Bronchial epithelial cell (primary cell): ENCODE results near the gene KLHL24. TPM values are rescaled to one million over a fixed set of nuclear protein-coding genes. Genes with fewer than 3 reads are reported as not detected.

Experiments
- DNase-seq: peaks from one replicate; pipeline ENCODE4 v3.0.0-alpha.2; 2010; ENCODE audit warnings: low read depth
- FAIRE-seq: peaks from 2 replicates; lab custom pipeline; 2011; peaks lifted over from hg19 to GRCh38; lab: Jason Lieb, UNC
- H3K27me3 ChIP-seq: 2 replicates; pipeline ENCODE4 v1.5.1; 2011; ENCODE audit warnings: low read length; ENCODE audit not compliant: control insufficient read depth, insufficient read depth
- H3K36me3 ChIP-seq: 2 replicates; pipeline ENCODE4 v1.5.1; 2011; ENCODE audit warnings: low read length; ENCODE audit not compliant: control insufficient read depth, insufficient read depth
- H3K4me3 ChIP-seq: 2 replicates; pipeline ENCODE4 v1.5.1; 2011; ENCODE audit warnings: mild to moderate bottlenecking, low read depth, low read length, control low read depth
- total RNA-seq: library from RNA; depleted of rRNA; stranded (reverse); fragments of >200 nt; gene quantifications from 2 replicates; pipeline ENCODE4 v1.2.1, GENCODE V29; 2014
- TF ChIP-seq, protein P1 (sequence below): IDR thresholded peaks from 2 replicates; pipeline ENCODE4 v1.5.1; 2011; ENCODE audit warnings: mild to moderate bottlenecking, moderate library complexity, low read length, control low read depth, inconsistent platforms; ENCODE audit not compliant: insufficient read depth, severe bottlenecking

KLHL24 gene
- total RNA-seq, 1 donor from 2014 or later, result 63.4 TPM

DNA sequence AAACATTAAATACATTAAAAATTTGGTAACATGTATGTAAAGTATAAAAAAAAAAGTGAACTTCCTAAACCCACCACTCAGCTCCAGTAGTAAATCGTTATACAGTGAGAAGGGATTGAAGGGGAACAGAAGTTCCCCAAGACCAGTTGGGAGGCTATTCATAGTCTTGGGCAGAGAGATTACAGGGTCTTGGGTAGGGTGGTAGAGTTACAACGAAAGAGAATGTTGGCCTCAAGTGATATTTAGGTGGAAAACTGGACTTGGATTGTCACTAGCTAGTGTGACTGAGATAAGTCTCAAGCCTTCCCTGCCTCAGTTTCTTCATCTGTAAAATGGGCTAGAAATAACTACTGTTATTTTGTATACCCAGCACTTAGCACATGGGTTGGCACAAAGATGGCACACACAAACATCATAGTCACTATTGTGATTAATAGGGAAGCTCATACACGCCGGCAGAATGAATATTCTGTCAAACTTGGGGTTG is 61.7 kb downstream of the KLHL24 start:
- H3K27me3 ChIP-seq, result no peaks in the 10 kb centered on the region
- TF ChIP-seq, protein P1, sequence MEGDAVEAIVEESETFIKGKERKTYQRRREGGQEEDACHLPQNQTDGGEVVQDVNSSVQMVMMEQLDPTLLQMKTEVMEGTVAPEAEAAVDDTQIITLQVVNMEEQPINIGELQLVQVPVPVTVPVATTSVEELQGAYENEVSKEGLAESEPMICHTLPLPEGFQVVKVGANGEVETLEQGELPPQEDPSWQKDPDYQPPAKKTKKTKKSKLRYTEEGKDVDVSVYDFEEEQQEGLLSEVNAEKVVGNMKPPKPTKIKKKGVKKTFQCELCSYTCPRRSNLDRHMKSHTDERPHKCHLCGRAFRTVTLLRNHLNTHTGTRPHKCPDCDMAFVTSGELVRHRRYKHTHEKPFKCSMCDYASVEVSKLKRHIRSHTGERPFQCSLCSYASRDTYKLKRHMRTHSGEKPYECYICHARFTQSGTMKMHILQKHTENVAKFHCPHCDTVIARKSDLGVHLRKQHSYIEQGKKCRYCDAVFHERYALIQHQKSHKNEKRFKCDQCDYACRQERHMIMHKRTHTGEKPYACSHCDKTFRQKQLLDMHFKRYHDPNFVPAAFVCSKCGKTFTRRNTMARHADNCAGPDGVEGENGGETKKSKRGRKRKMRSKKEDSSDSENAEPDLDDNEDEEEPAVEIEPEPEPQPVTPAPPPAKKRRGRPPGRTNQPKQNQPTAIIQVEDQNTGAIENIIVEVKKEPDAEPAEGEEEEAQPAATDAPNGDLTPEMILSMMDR, result no peak
- DNase-seq (no peak), FAIRE-seq (no peak)
- H3K4me3 ChIP-seq, result peak overlapping the region; percentile 97
- peaks cover 2% of the 10 kb centered on the region for H3K36me3 ChIP-seq

DNA sequence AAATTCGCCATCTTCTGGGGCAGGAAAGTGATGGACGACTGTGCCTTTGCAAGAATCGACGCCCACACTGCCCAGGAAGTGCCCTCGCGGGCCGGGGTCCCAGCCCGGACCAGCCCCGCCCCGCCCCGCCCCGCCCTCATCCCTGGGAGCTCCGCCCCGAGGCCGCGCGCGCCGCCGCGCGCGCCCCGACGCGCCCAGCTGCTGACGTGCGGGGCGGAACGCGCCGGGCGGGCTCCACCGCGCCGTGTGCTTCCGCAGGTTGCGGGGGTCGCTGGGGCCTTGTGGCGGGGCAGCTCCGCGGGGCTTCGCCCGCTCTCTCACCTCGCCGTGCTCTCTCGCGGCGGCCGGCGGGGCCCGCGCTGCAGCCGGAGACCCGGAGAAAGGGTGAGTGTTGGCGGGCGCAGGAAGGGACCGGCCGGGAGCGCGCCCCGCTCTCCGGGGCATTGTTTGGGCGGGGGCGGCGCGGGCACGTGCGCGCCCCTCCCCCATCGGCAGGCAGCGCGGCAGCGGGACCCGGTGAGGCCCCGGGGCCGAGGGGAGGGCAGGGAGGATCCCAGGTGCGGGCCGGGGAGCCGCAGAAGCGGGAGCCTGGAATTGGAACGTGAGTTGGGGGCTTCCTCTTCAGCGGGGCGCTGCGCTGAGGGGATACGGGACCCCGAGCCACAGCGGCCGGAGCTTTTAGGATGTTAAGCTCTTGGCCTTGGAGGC is 62.3 kb downstream of the KLHL24 start, which contains the start of gene YEATS2:
Gene YEATS2 (plus strand): TSS at position 188 of the 708 bp plus-strand sequence. CDS start 17,366 bp downstream, outside the sequence.
- FAIRE-seq, result no peak
- peak; percentile 30 for DNase-seq
- Histone ChIP-seq H3K27me3 (no peaks in the 10 kb centered on the region), H3K4me3 (peak within 1 kb of the TSS; percentile 97), H3K36me3 (peaks cover 2% of the 10 kb centered on the region)
- TF ChIP-seq, protein P1, result no peak

DNA sequence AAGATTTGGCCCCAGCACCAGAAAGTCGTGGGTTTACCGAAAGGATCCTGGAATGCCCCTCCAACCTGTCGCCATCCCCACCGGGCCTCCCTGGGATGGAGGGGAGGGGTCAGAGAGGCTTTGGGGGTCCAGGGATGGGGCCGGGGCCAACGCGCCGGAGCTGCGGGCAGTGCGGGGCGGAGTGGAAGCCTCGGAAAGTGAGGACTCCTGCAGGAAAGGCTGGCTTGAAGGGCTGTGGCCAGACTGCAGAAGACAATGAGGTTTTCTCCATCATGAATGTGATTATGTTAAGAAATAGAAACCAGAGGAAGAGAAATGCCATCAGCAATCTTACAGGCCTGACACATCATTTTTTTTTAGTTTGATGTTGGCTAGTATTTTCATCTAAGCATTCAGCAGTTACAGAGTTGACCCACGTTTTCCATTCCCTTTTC is 62.9 kb downstream of the KLHL24 start:
- Histone ChIP-seq H3K36me3 (peaks cover 2% of the 10 kb centered on the region), H3K4me3 (peak overlapping the region; percentile 97), H3K27me3 (no peaks in the 10 kb centered on the region)
- FAIRE-seq (no peak), DNase-seq (peak; percentile 34)
- TF ChIP-seq, protein P1, result no peak

DNA sequence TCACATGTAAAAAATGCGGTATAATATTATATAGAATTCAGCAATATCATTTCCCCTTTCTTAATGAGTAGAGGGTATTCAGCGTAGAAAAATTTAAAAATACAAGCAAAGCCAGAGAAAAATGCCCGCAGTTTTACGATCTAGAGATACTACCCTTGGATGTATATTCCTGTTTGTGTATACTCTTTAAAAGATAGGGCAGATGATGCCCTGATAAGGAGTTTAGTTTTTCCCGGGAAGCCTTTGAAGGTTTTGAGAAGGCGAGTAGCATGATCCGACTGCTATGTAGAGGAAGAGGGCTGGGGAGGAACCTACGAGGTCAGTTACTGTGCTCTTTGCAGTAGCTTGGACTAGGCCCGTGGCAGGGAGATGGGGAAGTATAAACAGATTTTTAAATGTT is 63.3 kb downstream of the KLHL24 start:
- H3K27me3 ChIP-seq, result no peaks in the 10 kb centered on the region
- TF ChIP-seq, protein P1, result no peak
- H3K36me3 ChIP-seq, result peaks cover 2% of the 10 kb centered on the region
- DNase-seq (peak; percentile 31), FAIRE-seq (no peak)
- H3K4me3 ChIP-seq, result peak overlapping the region; percentile 97

DNA sequence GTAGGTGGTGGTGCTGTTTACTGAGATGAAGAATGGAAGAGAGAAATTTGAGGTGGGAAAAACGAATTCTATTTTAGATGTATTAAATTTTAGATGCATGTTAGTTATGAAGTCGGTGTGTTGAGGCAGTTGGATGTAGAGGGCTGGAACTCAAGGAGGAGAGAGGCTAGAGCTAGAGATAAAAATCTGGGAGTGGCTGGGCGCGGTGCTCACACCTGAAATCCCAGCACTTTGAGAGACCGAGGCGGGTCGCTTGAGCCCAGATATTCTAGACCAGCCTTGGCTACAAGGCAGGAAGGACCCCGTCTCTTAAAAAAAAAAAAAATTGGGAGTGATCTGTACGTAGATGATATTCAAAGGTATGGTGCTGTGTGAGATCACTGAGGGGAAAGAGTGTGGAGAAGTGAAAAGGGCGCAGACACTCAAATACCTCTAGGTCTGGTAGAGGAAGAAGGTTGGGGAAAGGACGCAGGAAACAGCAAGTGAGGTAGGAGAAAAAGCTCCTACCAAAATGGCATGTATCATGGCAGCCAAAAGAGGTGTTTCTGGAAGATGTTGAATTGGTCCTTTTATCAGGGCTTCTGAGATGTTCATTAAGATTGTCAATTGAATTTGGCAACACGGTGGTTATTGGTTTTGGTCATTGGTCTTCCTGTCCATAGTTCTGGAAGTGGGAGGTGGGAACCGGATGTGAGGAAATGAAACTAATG is 64.0 kb downstream of the KLHL24 start:
- DNase-seq, result no peak
- no peak for FAIRE-seq
- no peaks in the 10 kb centered on the region for H3K27me3 ChIP-seq
- peaks cover 2% of the 10 kb centered on the region for H3K36me3 ChIP-seq
- H3K4me3 ChIP-seq, result peak overlapping the region; percentile 97
- TF ChIP-seq, protein P1, result no peak
